Tracheal epithelial cell (primary cell): ENCODE measurements around the gene TUBA3C. TPM values are rescaled to one million over a fixed set of nuclear protein-coding genes. Genes with fewer than 3 reads are reported as not detected.

Experiments used
- total RNA-seq: library from RNA; depleted of rRNA; stranded (reverse); fragments of >200 nt; gene quantifications from 2 replicates; pipeline ENCODE4 v1.2.1, GENCODE V29; 2014

The TUBA3C gene
- total RNA-seq, result not detected in 2 replicates

DNA sequence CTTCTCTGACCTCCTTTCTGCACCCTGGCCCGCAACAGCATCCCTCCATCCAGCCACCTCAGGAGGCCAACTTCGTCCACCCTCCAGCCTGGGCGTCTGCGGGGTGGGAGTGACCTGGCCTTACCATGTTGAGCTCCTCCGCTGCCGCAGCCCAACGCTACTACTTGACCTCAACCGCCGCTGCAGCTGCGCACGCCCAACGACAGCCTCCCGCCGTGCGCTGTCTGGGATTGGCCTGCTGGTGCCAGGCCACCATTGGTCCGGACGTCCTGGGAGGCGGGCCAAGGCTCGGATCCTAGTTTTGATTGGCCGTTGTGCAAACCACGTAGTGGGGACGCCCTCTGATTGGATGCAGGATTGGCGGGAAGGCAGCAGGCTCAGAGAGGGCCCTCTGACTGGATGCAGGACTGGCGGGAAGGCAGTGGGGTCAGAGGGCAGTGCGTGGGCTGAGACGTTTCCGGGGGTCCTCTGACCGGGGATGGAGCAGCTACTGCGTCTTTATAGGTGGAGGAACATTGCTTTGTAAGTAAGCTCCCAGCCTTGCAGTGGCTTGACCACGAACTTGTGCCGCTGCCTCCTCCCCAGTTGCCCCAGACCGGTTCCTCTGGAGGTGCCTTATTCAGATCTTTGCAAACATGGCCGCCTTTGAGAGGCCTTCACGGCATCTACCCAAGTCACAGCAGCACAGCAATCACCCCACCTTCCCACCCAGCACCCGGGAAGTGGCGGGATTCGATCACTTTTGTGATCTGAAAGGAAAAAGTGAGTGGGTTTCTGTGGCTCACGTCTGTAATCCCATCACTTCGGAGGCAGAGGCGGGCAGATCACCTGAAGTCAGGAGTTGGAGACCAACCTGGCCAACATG is at the start of gene TUBA3C:
TUBA3C (minus strand) TSS at position 204 of the 865 bp plus-strand sequence; CDS start at position 127, 77 bp downstream.

